Thymus (tissue), 11 donors: Measurements from ENCODE around the gene SLC17A6. TPM values are rescaled to one million over a fixed set of nuclear protein-coding genes. Genes with fewer than 3 reads are reported as not detected.

ENCODE experiments used
- DNase-seq, 9 donors: peaks; one replicate each; pipeline ENCODE4 v3.0.0-alpha.2; 2013; ENCODE audit warnings: low spot score in 9 of 9, low read depth in 6 of 9, missing footprints in 1 of 9
- H3K27ac ChIP-seq, 2 donors: one replicate each; pipeline ENCODE4 v1.5.1; 2013; ENCODE audit warnings: control low read depth in 1 of 2, low read depth in 1 of 2, low read length in 1 of 2, mild to moderate bottlenecking in 1 of 2, moderate library complexity in 1 of 2
- H3K27me3 ChIP-seq, 2 donors: one replicate each; pipeline ENCODE4 v1.5.1; 2013; ENCODE audit warnings: low read length in 1 of 2; ENCODE audit not compliant: control insufficient read depth in 2 of 2, insufficient read depth in 1 of 2
- H3K36me3 ChIP-seq, 2 donors: one replicate each; pipeline ENCODE4 v1.5.1; 2013; ENCODE audit warnings: low read length in 1 of 2, mild to moderate bottlenecking in 1 of 2, moderate library complexity in 1 of 2; ENCODE audit not compliant: control insufficient read depth in 2 of 2, insufficient read depth in 2 of 2
- H3K4me1 ChIP-seq, 2 donors: one replicate each; pipeline ENCODE4 v1.5.1; 2013; ENCODE audit warnings: low read length in 2 of 2; ENCODE audit not compliant: control insufficient read depth in 2 of 2, insufficient read depth in 2 of 2
- H3K4me3 ChIP-seq, 2 donors: one replicate each; pipeline ENCODE4 v1.5.1; 2013; ENCODE audit warnings: low read length in 2 of 2, control low read depth in 1 of 2, mild to moderate bottlenecking in 1 of 2
- H3K9me3 ChIP-seq, 2 donors: one replicate each; pipeline ENCODE4 v1.5.1; 2013; ENCODE audit warnings: low read length in 1 of 2, mild to moderate bottlenecking in 1 of 2; ENCODE audit not compliant: control insufficient read depth in 2 of 2, insufficient read depth in 1 of 2
- WGBS: extraction: QIAGEN DNeasy Blood & Tissue Kit; methylation state at CpG from one replicate; pipeline ENCODE4 v1.1.7; 2013; 5-methylcytosine and 5-hydroxymethylcytosine counted together
- polyA plus RNA-seq: library from polyadenylated mRNA; stranded (reverse); fragments of 200-250 nt; gene quantifications from one replicate; pipeline ENCODE4 v1.2.3, GENCODE V29; 2013
- total RNA-seq: library from RNA; stranded (reverse); fragments of 120-200 nt; gene quantifications from one replicate; pipeline ENCODE4 v1.2.4, GENCODE V29; 2013
- donor health status: healthy.

Gene SLC17A6
- total and polyA plus RNA-seq, 2 donors = under 0.01 to 0.07 TPM

GRCh38 chr11:22407921-22408320, 69.7 kb downstream of the SLC17A6 start:
- DNase-seq = no peak
- Histone ChIP-seq H3K27me3 (no peaks in the 10 kb centered on the region), H3K36me3 (no peaks in the 10 kb centered on the region), H3K9me3 (no peaks in the 10 kb centered on the region), H3K4me1 (no peaks in the 10 kb centered on the region), H3K4me3 (no peak overlapping the region), H3K27ac (no peak overlapping the region)
- 83% methylated on average over 2 of the region's 2 CpGs for WGBS

DNA sequence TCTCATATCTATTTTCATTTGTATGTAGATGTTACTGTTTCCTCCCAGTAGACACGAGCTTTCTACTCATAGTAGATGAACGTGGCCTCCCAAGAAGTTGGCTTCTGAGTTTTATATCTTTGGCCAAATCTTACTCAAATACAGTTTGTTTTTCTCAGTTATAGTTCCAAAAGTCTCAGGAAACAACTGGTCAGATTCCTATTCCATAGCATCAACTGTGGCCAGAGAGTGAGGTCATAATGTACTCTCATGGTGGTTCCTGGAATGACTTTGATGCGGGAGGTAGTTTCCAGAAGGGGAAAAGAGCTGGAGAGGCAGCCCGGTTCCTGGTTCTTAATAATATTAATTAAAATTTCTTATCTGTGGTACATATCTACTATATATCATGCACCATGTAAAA, 77.3 kb downstream of the SLC17A6 start:
- H3K9me3 ChIP-seq = no peaks in the 10 kb centered on the region
- H3K36me3 ChIP-seq = no peaks in the 10 kb centered on the region
- H3K4me3 ChIP-seq = no peak overlapping the region
- no peak overlapping the region for H3K27ac ChIP-seq
- 95% methylated on average over 4 of the region's 4 CpGs for WGBS
- no peaks in the 10 kb centered on the region for H3K4me1 ChIP-seq
- no peaks in the 10 kb centered on the region for H3K27me3 ChIP-seq
- no peak for DNase-seq

DNA sequence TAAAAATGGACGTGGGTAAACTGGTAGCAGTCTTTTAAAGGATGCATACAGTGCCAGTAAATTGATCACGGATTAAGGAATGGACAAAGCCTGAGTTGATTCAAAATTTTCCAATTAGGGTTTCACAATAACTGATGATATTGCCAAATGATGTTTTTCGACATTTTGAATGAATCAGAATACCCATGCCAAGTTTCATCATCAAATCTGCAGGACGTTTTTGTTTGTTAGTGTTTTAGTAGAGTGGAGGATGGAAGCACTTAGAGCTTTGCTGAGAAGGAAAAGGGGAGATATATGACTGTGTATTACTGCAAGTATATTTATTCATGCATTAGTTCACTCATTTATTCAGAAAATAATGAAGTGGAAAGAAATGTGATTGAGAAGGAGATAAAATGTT, 78.3 kb downstream of the SLC17A6 start:
- Histone ChIP-seq H3K4me1 (no peaks in the 10 kb centered on the region), H3K27me3 (no peaks in the 10 kb centered on the region)
- WGBS = 87% methylated on average over 4 of the region's 4 CpGs

GRCh38 chr11:22426915-22427314, 88.7 kb downstream of the SLC17A6 start:
- peaks cover 0 to 6% of the 10 kb centered on the region in 2 donors for H3K27me3 ChIP-seq
- WGBS = 86% methylated on average over 1 of the region's 1 CpG
- no peaks in the 10 kb centered on the region for H3K4me1 ChIP-seq
- H3K4me3 ChIP-seq = no peak overlapping the region
- no peaks in the 10 kb centered on the region for H3K9me3 ChIP-seq
- no peak for DNase-seq
- no peaks in the 10 kb centered on the region for H3K36me3 ChIP-seq
- no peak overlapping the region for H3K27ac ChIP-seq

More for the DNA sequence above, 78.3 kb downstream of the SLC17A6 start:
- Histone ChIP-seq H3K9me3 (no peaks in the 10 kb centered on the region), H3K36me3 (no peaks in the 10 kb centered on the region), H3K27ac (no peak overlapping the region), H3K4me3 (no peak overlapping the region)
- no peak for DNase-seq

Other genes with a start within 250 kb of the SLC17A6 start
- 0.99 TPM for gene ANO5, start 145.3 kb upstream of the SLC17A6 start, total RNA-seq
- 0.78 TPM for gene ANO5, start 145.3 kb upstream of the SLC17A6 start, polyA plus RNA-seq